Right ventricle myocardium inferior (tissue), 1 donor: Measurements from ENCODE around the gene GDPD4. TPM values are rescaled to one million over a fixed set of nuclear protein-coding genes. Genes with fewer than 3 reads are reported as not detected.

Source experiments
- ATAC-seq: fragments of 200-7000 bp; cut with Tn5 transposase; one replicate; pipeline ENCODE4 v1.9.1; 2020; ENCODE audit warnings: mild to moderate bottlenecking, moderate library complexity
- DNase-seq: peaks from one replicate; pipeline ENCODE4 v3.0.0; 2021; ENCODE audit errors: missing footprints
- intact Hi-C: fragments of 100-400 bp; cut with DNase I; formaldehyde crosslinking; loops from one replicate; pipeline ENCODE4 v1.11.0; 2022
- total RNA-seq: library from RNA; stranded (reverse); fragmentation: NEBNext Ultra II Directional; extraction: Animal tissue kit (Norgen Biotek cat#: 25700); gene quantifications from one replicate; pipeline ENCODE4 v1.2.1, GENCODE V29; 2021
- donor health status: DM: no; HTN: yes; CAD: no; lungs with severe emphysema.

The GDPD4 gene
- total RNA-seq, 1 donor from 2014 or later: not detected

DNA sequence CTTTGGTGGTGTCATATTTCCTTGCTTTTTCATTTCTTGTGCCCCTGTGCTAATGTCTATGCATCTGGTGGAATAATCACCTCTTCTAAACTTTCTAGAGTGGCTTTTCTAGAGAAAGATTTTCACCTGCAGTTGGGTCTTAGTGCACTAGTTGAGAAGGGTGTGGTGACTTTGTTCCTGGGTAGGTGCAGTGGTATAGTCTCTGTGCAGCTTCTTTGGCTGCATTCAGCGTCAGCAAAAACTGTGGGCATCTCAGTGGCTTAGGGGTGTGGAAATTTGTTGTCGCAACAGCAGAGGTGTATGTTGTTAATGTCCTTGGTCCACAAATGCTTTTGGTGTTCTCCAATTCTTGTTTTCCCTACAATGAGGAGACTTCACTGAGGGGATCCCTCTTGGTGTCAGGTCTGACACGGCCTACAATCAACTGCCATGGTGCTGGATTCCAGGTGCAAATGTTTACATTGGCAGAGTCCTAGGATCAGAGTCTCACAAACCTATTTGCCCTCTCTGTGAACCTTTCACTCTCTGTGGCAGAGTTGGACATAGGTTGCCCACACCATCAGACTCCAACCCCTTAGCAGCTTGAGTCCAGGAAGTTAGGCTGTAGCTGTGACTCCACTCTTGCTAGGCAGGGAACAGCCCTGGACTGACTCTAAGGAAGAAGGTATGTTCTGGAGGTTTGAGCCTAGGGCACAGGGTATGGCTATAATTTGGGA lies 48.8 kb downstream of the GDPD4 start:
- intact Hi-C loops: no loop called here
- no peak for ATAC-seq
- DNase-seq: no peak

DNA sequence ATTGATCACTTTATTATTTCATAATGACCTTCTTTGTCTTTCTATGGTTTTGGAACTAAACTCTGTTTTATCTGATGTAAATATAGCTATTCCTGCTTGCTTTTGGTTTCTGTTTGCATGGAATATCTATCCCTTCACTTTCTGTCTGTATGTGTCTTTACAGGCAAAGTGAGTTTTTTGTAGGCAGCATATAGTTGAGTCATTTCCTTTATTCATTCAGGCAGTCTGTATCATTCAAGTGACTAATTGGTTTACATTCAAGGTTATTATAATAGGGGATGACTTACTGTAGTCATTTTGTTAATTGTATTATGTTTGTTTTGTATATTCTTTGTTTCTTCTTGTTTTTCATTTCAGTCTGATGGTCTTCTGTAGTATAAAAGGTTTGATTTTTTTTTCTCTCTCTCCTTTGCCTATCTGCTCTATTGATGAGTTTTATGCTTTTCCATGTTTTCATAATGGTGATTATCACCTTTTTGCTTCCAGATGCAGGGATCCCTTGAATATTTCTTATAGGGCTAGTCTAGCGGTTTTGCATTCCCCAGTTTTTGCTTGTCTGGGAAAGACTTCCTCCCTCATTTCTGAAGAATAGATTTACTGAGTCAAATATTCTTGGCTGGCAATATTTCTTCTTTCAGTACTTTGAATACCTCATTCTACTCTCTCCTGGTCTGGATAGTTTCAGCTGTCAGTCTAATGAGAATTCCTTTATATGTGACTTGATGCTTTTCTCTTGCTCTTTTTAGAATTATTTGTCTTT lies 50.4 kb downstream of the GDPD4 start:
- ATAC-seq (no peak), DNase-seq (no peak)
- intact Hi-C loops: no loop called here

DNA sequence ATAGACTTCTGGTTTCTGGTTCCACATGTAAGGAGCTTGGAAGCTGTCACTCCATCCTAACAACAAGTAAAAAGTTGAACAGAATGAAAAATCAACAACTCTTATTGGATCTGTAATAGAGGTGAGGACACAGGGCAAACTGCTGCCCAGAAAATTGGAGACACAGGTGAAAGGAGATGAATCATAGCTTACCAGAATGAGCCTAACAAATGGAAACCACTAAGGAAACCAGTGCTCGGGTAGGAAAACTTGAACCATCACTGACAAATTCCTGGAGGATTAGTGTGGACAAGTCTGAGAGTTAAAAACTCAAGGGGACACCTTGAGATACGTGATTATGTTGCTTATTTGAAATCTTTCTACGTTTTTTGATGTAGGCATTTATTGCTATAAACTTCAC lies 52.1 kb downstream of the GDPD4 start:
- ATAC-seq: no peak
- intact Hi-C loops: no loop called here
- no peak for DNase-seq

DNA sequence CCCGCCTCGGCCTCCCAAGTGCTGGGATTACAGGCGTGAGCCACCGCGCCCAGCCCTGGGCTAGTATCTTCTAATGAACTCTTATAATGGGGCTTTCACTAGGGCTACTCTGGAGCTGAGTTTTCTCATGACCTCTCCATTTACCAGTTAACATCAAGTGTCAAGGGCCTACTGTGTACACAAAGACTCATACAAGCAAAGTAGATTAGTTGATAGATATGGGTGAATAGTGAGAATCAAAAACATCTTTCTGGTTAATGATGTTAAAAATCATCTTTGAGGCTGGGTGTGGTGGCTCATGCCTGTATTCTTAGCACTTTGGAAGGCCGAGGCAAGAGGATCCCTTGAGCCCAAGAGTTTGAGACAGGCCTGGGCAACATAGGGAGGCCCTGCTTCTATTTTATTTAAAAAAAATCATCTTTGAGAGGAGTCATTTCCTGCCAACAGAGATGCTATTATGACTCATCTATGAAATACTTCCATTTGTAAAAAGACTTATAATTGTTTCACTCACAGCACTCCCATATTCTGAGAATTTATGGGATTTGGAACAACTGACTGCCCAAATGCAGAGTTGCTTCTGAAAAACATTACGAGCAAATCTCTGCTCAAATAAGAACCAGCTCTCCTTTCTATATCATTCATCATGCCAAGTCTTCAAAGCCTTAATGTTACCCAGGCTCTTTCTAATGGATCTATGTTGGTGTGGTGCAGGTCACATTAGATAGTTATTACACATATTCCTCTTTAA lies 57.0 kb downstream of the GDPD4 start:
- intact Hi-C loops: no loop called here
- no peak for ATAC-seq
- no peak for DNase-seq

GRCh38 chr11:77236901-77237300 lies 64.6 kb downstream of the GDPD4 start:
- no peak for DNase-seq
- no peak for ATAC-seq
- intact Hi-C loops: no loop called here

DNA sequence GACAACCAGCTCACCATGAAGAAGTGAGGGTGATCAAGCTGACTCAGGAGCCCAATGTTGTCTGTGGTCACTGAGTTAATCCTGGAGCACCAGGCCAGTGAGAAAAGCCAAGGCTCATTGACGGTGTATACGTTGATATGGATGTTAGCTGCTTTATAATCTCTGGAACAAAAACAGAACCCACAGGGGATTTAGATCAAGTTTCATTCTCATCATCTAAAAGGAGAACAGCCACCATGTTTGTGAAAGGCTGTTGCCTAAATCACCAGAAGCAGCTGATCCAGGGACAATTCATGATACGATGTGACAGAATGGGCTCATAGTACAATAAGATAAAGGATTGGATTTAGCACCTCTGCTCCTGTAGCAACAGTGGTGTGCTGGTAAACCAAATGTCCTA lies 68.5 kb downstream of the GDPD4 start:
- intact Hi-C loops: no loop called here
- ATAC-seq (no peak), DNase-seq (no peak)

- DNase-seq: no peak
- ATAC-seq: no peak
- intact Hi-C loops: no loop called here
Measured at GRCh38 chr11:77232242-77232641, 69.2 kb downstream of the GDPD4 start.

DNA sequence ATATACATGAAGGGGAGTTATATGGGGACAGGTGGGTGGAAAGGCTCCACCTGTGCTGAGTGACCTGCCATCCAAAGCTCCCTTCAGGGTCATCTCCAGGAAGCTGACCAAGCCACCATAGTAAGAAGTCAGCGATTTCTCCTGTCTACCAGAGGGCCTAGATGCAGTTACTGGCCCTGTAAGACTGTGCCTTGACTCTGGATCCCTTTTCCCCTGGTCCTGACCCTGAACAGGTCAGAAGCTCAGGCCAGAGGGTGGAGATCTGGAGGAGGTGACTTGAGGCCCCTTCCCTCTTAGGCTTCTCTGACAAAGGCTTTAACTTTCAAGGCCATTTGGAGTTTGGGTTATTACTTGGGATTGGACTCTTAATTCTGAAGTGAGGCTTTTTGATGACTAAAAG lies 69.7 kb downstream of the GDPD4 start:
- DNase-seq (no peak), ATAC-seq (no peak)
- intact Hi-C loops: no loop called here

GRCh38 chr11:77230878-77231605 lies 70.4 kb downstream of the GDPD4 start:
- ATAC-seq (no peak), DNase-seq (no peak)
- intact Hi-C loops: no loop called here

DNA sequence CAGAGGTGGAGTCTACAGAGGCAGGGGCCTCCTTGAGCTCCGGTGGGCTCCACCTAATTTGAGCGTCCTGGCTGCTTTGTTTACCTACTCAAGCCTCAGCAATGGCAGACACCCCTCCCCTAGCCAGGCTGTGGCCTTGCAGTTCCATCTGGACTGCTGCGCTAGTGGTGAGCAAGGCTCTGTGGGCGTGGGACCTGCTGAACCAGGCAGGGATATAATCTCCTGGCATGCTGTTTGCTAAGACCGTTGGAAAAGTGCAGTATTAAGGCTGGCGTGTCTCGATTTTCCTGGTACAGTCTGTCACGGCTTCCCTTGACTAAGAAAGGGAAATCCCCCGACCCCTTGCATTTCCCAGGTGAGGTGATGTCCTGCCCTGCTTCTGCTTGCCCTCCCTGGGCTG lies 77.7 kb downstream of the GDPD4 start:
- intact Hi-C loops: no loop called here
- ATAC-seq (no peak), DNase-seq (no peak)

DNA sequence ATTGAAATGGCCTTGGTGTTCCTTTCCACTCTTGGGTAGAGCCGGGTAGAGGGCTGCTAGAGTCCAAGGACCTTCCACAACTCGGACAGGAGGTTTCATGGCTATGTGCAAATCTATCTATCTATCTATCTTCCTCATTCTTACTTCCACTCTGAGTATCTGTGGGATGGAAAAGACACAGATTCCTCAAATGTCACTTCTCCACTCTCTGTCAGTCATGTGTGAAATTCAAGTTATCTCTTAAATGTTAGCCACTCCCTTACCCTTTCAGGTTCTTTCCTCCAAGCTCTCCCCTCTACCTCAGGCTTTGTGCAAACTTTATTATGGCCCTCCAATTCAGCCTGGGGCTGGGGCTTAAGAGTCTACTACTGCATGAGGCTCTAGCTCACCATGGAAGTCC lies 84.3 kb downstream of the GDPD4 start:
- intact Hi-C loops: no loop called here
- no peak for ATAC-seq
- DNase-seq: no peak

- no peak for ATAC-seq
- intact Hi-C loops: no loop called here
Measured at GRCh38 chr11:77215106-77215505, 86.4 kb downstream of the GDPD4 start.

GRCh38 chr11:77214557-77214956 lies 86.9 kb downstream of the GDPD4 start:
- intact Hi-C loops: no loop called here
- DNase-seq (no peak), ATAC-seq (no peak)

More at GRCh38 chr11:77215106-77215505, 86.4 kb downstream of the GDPD4 start:
- DNase-seq: no peak

GRCh38 chr11:77213589-77214428 lies 87.7 kb downstream of the GDPD4 start:
- DNase-seq (no peak), ATAC-seq (no peak)
- intact Hi-C loops: no loop called here

GRCh38 chr11:77213029-77213579 lies 88.4 kb downstream of the GDPD4 start:
- DNase-seq (no peak), ATAC-seq (no peak)
- intact Hi-C loops: no loop called here

DNA sequence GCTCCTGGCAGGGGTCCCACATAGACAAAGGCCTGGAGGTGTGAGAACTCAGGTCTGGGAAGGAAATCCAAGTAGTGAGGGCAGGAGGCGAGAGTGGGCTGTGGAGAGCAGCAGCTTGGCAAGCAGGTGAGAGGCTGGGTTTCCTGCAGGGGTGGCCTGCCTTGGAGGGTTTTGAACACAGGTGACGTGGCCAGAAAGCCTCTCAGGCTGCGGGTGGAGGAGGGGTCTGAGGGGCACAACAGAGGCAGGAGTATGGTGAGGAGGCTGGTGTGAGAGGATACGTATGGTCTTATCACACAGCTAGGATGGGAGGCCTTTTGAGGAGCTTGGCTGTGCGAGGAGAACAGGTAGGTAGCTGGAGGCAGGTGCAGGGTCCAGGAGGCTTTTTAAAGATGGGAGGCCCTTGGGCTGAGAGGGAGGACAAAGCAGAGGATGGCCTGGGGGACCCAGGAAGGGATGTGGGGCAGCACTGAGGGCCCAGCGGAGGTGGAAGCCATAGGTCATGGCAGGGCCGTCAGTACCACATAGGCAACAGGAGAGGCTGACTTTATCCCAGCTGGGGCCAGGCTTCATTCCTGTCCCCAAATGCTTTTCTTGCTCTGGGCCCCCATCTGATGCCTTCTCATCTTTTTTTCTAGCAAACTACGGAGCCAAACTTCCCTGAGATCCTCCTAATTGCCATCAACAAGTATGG lies 89.0 kb downstream of the GDPD4 start:
- ATAC-seq (no peak), DNase-seq (no peak)
- intact Hi-C loops: no loop called here

DNA sequence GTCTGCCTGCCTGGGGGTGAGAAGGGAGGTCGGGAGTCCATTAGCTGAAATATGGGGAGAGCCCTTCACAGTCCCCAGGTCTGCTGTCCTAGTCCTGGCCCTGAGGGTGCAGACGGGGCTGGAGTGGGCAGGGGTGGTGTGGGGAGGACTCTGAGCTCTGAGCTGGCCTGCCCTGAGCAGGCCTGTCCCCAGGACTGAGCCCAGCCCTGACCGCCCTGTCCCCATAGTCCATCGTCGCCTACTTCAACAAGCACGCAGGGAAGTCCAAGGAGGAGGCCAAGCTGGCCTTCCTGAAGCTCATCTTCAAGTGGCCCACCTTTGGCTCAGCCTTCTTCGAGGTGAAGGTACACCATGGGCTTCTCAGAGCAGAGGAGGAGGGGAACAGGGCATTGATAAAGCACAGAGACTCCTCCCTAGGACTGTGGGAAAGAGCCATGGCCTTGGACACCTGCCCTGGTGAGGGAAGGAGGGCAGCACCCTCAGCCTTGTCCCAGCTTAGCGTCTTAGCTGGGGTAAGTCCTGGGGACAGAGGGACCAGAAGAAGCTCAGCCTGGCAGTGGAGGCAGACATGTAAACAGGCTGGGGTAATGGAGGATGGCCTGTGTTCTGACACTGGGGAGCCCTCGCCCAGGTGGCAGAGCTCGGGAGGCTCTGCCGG lies 89.8 kb downstream of the GDPD4 start:
- DNase-seq: no peak
- ATAC-seq: no peak

More for the DNA sequence above, 89.8 kb downstream of the GDPD4 start:
- intact Hi-C loops: no loop called here
